SIG-M5 treated with dmso at 0.1 percent for 504 hours (cell line): ENCODE measurements around the gene PLCXD1.

Experiments
- DNase-seq: peaks from one replicate; lab custom pipeline; 2025; ENCODE audit not compliant: unreplicated experiment; lab: John Stamatoyannopoulos, UW

Gene PLCXD1

GRCh38 chrX:333611-334311, 52.6 kb downstream of the PLCXD1 start:
- no peak for DNase-seq

DNA sequence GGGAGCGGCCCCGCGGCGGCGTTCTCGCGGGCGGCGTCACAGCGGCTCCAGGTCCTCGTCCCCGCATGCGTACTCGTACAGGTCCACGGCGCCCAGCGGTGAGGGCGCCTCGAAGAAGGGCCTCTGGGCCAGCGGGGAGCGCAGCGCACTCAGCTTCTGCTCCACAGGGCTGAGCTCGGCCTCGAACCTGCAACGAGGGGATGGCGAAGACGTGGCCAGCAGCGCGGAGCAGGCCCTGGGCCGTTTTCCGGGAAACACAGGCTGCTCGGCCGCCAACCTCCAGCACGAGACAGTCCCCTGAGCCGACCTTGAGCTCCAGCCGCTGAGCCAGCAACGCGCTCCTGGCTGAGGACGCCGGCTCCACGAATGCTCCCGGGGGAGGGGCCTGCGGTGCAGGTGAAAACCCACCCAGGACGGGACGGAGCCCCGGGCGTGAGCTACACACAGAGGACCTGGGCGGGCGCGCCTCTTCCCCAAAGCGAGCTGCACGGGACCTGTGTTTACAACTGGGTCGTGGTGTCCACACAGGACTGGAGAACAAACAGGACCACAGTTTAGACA, 53.2 kb downstream of the PLCXD1 start:
- DNase-seq: no peak

DNA sequence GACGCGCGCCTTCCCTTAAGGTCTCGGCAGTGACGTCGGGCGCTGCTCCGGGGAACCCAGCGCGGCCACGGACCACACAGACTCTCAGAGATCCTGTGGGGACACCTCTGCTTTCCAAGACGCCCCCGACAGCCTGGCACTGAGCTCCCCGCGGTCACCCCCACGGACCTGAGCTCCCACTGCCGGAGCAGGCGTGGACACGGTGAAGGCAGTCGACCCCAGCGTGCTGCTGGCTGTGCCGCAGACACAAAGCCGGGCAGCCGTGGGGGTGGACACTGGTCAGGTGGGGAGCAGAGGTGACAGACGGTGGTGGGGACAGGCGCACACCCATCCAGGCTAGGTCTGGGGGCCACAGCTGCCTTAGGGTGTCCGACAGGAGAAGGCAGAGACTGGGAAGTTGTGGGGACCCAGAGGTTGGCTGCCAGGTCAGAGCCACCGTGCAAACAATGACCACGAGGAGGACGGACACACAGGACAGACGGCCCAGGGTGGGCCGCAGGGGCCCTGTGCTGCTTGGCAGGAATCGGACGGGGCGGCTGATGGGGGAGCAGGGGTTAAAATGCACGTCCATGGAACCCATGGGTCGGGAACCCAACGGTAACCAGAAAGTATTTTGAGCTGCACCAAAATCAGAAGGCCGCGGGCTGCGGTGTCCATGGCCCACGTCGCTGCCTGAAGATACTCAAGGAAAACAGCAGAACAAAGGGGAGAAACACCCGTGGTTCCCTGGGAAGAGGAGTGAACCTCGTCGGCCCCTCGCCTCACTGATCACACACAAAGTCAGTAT, 54.0 kb downstream of the PLCXD1 start:
- DNase-seq: no peak

- no peak for DNase-seq
Measured at GRCh38 chrX:335758-336155, 54.6 kb downstream of the PLCXD1 start.

DNA sequence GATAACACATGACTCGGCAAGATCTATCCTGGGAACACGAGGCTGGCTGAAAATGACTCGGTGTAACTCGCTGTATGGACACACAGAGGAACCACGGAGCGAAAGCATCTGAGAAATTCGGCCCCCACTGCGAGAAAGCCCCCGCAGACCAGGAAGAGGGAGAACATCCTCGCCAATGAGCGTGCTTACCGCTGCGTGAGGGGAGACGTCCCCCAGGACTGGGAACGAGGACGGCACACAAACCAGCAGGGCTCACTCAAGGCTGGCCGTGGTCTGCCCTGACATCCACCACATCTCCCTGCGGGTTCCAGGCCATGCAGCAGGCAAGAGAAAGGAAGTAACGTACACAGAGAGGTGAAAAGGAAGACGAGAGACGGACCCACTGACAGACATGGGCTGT, 55.0 kb downstream of the PLCXD1 start:
- no peak for DNase-seq

DNA sequence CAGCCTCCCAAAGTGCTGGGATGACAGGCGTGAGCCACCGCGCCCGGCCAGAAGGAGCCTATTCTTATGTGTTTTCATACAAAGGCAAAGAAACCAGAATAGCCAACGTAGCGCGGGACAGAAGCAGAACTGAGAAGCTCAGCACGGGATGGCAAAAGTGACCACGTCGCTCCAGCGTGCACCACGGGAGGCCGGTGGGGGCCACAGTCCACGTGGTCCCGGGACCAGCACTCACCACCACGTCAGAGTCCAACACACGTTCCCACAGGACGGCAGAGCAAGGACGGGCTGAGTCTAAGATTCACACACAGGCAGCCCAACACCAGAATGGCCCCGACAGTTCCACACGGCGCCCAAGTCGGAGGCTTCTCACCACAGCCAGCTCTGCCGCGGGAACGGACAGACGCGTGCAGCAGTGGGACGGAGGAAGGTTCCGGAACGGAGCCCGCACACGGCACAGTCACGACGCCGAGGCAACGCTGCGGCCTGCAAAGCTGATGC, 56.2 kb downstream of the PLCXD1 start:
- no peak for DNase-seq

- no peak for DNase-seq
Measured at GRCh38 chrX:338281-338835, 57.2 kb downstream of the PLCXD1 start.

DNA sequence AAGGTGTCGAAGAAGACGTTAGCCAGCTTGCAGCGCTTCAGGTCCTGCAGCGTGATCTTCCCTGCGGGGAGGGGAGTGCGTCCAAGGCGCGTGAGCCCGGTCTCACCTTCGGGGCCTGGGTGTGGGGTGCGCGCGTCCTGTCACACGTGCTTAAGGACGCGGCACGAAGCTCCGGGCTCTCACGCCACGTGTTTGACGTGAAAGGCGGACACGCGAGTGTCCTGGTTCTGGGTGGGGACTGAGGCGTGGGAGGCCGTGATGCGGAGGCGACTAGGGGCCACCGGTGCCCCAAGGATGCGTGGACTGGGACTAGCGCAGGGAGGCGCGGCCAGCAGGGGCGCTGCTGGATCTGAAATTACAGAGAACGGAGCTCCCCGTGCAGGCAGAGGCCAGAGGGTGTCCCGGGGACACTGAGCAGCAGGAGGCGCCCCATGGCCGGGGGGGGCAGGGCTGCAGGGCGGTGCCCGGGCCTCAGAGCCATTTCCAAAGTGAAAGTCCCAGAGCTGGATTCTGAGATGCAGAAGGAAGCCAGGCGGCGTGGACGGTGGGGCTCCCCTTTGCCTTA, 57.7 kb downstream of the PLCXD1 start:
- no peak for DNase-seq

DNA sequence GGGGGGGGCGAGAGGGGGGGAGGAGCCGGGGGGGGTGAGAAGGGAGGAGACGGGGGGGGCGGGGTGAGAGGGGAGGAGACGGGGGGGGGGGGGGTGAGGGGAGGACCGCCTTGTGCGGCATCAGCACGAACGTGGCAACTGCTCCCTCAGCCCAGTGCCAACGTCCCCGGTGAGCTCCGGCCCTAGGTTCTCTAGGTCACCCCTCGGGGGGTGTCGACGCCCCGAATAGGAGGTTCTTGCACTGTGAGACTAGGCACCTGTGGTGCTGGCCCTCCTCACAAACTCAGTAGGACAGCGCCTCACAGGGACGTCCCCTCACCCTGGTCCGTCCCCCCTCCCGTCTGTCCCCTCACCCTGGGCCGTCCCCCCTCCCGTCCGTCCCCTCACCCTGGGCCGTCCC, 58.9 kb downstream of the PLCXD1 start:
- no peak for DNase-seq

DNA sequence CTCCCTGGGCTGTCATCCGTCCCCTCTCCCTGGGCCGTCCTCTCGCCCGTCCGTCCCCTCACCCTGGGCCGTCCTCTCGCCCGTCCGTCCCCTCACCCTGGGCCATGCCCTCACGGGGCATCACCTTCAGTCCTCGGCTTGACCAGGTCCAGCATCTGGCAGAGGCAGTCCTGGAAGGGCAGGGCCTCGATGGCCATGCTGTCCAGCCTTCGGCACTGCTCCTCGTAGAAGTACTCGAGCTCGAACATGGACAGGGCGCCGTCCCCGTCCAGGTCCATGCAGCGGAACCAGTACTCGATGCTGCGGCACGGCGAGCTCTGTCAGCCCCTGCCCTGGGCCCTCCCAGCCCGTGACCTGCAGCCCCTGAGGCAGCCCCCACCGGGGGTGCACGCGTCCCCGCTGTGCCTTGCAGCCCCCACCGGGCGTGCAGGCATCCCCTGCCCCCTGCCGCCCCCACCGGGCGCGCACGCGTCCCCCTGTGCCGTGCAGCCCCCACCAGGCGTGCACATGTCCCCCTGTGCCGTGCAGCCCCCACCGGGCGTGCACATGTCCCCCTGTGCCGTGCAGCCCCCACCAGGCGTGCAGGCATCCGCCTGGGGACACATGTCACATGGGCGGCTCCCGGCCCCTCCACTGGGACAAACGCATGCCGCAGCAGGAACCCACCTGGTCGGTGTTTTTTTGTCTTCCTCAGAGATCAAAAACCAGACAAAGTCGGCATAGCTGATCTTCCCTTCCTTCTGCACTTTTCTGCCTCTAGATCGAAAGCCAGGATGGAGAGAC, 59.7 kb downstream of the PLCXD1 start:
- DNase-seq: no peak

DNA sequence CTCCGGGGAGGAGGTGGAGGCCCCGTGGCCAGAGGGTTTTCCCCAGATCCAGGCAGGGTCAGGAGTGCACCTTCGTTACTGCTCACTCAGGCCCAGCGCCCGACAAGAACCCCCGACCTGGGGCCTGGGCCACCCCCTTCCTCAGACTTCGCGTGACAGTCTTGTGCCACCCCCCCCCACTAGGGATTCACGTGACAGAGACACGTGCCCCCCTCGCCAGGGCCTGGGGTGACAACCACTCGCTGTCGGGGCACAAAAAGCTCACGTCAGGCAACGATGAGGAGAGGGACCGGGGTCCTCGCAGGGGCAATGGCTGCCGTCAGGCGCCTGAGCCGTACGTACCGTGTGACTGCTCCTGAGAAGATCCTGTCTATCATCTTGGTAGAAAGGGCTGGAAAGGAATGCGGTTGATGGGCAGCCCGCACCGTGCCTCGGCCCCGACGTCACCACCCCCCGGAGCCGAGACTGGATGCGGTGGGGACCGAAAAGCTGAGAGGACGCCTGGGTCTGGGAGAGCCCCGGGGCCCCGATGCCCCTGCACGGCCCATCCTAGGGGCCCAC, 60.4 kb downstream of the PLCXD1 start:
- no peak for DNase-seq

GRCh38 chrX:344371-344901, 63.3 kb downstream of the PLCXD1 start:
- DNase-seq: no peak

GRCh38 chrX:345020-345925, 64.1 kb downstream of the PLCXD1 start:
- no peak for DNase-seq

GRCh38 chrX:346034-346813, 65.0 kb downstream of the PLCXD1 start:
- DNase-seq: no peak

- DNase-seq: no peak
Measured at GRCh38 chrX:347351-348117, 66.4 kb downstream of the PLCXD1 start.

DNA sequence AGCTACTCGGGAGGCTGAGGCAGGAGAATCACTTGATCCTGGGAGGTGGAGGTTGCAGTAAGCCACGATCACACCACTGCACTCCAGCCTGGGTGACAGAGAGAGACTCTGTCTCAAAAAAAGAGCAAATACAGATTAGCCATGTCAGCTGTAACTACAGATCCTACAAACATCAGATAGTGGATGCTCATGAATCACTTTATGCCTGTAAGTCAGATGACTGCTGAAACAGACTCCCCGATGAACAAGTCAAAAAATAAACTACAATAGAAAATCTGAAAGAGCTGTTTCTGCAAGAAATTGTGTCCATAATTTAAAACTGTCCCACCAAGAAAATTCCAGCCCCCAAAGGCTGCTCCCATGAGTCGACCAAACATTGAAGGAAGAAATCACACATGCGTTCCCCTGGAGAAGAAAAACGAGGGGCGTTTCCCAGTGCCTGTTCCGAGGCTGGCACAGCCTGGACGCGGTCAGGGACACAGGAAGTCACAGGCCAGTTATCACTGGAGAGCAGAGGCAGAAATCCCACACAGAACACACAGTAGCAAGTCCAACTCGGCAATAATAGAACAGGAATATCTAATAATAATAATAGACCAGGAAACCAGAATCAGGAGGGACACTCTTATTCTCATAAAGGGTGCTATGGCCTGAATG, 67.4 kb downstream of the PLCXD1 start:
- no peak for DNase-seq

DNA sequence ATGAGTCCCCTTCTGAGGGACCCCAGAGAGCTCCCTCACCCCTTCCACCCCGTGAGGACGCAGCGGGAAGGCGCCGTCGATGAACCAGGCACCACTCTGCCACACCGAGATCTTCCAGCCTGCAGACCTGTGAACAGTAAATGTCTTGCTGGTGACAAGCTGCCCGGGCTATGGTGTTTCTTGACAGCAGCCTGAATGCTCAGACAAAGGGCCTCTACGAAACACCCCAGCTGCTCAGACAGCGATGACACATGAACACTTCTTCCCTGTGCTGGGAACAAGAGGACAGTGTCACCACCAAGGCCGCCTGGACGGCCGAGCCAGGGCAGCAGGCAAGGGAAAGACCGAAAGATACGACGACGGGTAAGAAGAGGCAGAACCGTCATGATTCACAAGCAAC, 68.0 kb downstream of the PLCXD1 start:
- no peak for DNase-seq
